CD14-positive monocyte (primary cell): ENCODE measurements around the gene GAS2L2. TPM values are rescaled to one million over a fixed set of nuclear protein-coding genes. Genes with fewer than 3 reads are reported as not detected.

ENCODE experiments used
- DNase-seq, 3 donors: peaks; one replicate each; pipeline ENCODE4 v3.0.0-alpha.2; 2011 to 2022
- H2AFZ ChIP-seq: 2 replicates; pipeline ENCODE4 v1.6.0; 2012; ENCODE audit warnings: mild to moderate bottlenecking, low read depth, low read length, inconsistent platforms; ENCODE audit not compliant: insufficient read depth, poor library complexity, severe bottlenecking
- H3K27ac ChIP-seq, 2 donors: 1 replicate in 1 of 2; 2 replicates in 1 of 2; pipeline ENCODE4 v1.5.1; 2012 to 2013; ENCODE audit warnings: low read length in 2 of 2, control low read depth in 1 of 2, inconsistent platforms in 1 of 2, low read depth in 1 of 2, mild to moderate bottlenecking in 1 of 2
- H3K27me3 ChIP-seq, 2 donors: one replicate each; pipeline versions ENCODE4 v1.6.0 to v1.6.1; 2011 to 2013; ENCODE audit warnings: low read length in 2 of 2; ENCODE audit not compliant: control insufficient read depth in 2 of 2, insufficient read depth in 2 of 2
- H3K36me3 ChIP-seq, 2 donors: replicated peaks in 1 of 2; 1 replicate in 1 of 2; 2 replicates in 1 of 2; pipeline versions ENCODE4 v1.5.1 to v1.6.1; 2012 to 2013; ENCODE audit warnings: low read length in 2 of 2, control low read depth in 1 of 2, inconsistent platforms in 1 of 2, mild to moderate bottlenecking in 1 of 2; ENCODE audit not compliant: insufficient read depth in 2 of 2, control insufficient read depth in 1 of 2
- H3K4me1 ChIP-seq, 2 donors: 1 replicate in 1 of 2; 2 replicates in 1 of 2; pipeline versions ENCODE4 v1.5.1 to v1.6.1; 2012 to 2013; ENCODE audit warnings: low read length in 2 of 2, control low read depth in 1 of 2, inconsistent platforms in 1 of 2, mild to moderate bottlenecking in 1 of 2, moderate library complexity in 1 of 2; ENCODE audit not compliant: insufficient read depth in 2 of 2, control insufficient read depth in 1 of 2
- H3K4me2 ChIP-seq: replicated peaks from 2 replicates; pipeline ENCODE3; 2012; ENCODE audit warnings: low read length, moderate library complexity, mild to moderate bottlenecking; ENCODE audit not compliant: poor library complexity, severe bottlenecking; ENCODE audit errors: extremely low read depth
- H3K4me3 ChIP-seq, 3 experiments: fragments of 200-600 bp in 1 of 3; sonication (generic) in 1 of 3; replicated peaks in 1 of 3; 1 replicate in 2 of 3; 2 replicates in 1 of 3; pipeline ENCODE4 v1.5.1; 2011 to 2013; ENCODE audit warnings: low read length in 3 of 3, mild to moderate bottlenecking in 3 of 3, control low read depth in 2 of 3, low read depth in 2 of 3, inconsistent platforms in 1 of 3, moderate library complexity in 1 of 3
- H3K79me2 ChIP-seq: 2 replicates; pipeline ENCODE4 v1.6.0; 2012; ENCODE audit warnings: mild to moderate bottlenecking, control low read depth, inconsistent platforms, low read length, moderate library complexity; ENCODE audit not compliant: insufficient read depth
- H3K9ac ChIP-seq: 2 replicates; pipeline ENCODE4 v1.6.0; 2017; ENCODE audit warnings: low read length, mild to moderate bottlenecking; ENCODE audit not compliant: insufficient read depth, poor library complexity, severe bottlenecking
- H3K9me3 ChIP-seq, 2 donors: replicated peaks in 1 of 2; 1 replicate in 1 of 2; 2 replicates in 1 of 2; pipeline versions ENCODE4 v1.5.1 to v1.6.1; 2012 to 2013; ENCODE audit warnings: low read length in 2 of 2, control low read depth in 1 of 2; ENCODE audit not compliant: control insufficient read depth in 1 of 2, insufficient read depth in 1 of 2
- H4K20me1 ChIP-seq: 2 replicates; pipeline ENCODE4 v1.6.0; 2012; ENCODE audit warnings: mild to moderate bottlenecking, low read length, control low read depth, moderate library complexity; ENCODE audit not compliant: insufficient read depth
- H3K27ac Mint-ChIP-seq, 7 donors: one replicate each; pipeline ENCODE4 v1.8.0; 2020; ENCODE audit warnings: mild to moderate bottlenecking in 7 of 7, mixed read lengths in 7 of 7, moderate library complexity in 6 of 7, inconsistent platforms in 2 of 7
- H3K27me3 Mint-ChIP-seq, 3 donors: one replicate each; pipeline ENCODE4 v1.8.0; 2021 to 2022; ENCODE audit warnings: low read depth in 3 of 3, mild to moderate bottlenecking in 3 of 3, mixed read lengths in 3 of 3, moderate library complexity in 3 of 3, inconsistent platforms in 1 of 3
- H3K36me3 Mint-ChIP-seq, 2 donors: one replicate each; pipeline ENCODE4 v1.8.0; 2020; ENCODE audit warnings: mixed read lengths in 2 of 2, inconsistent platforms in 1 of 2, mild to moderate bottlenecking in 1 of 2
- H3K4me1 Mint-ChIP-seq: one replicate; pipeline ENCODE4 v1.8.0; 2020; ENCODE audit warnings: mild to moderate bottlenecking, mixed read lengths
- H3K4me3 Mint-ChIP-seq, 2 donors: one replicate each; pipeline ENCODE4 v1.8.0; 2020; ENCODE audit warnings: mild to moderate bottlenecking in 2 of 2, mixed read lengths in 2 of 2, moderate library complexity in 1 of 2
- H3K9me3 Mint-ChIP-seq, 7 donors: one replicate each; pipeline ENCODE4 v1.8.0; 2020 to 2022; ENCODE audit warnings: mixed read lengths in 7 of 7, mild to moderate bottlenecking in 6 of 7, moderate library complexity in 6 of 7, inconsistent platforms in 2 of 7
- WGBS: methylation state at CpG from one replicate; pipeline ENCODE4 v1.1.5; 2013; ENCODE audit warnings: missing lambda C conversion rate; ENCODE audit not compliant: insufficient coverage; 5-methylcytosine and 5-hydroxymethylcytosine counted together
- intact Hi-C, 2 donors: fragments of 100-400 bp; cut with micrococcal nuclease; formaldehyde crosslinking; loops; one replicate each; pipeline versions ENCODE4 v1.15.0 to v1.15.1; 2023
- polyA plus RNA-seq, 3 donors: library from polyadenylated mRNA; depleted of rRNA in 1 of 3; unstranded in 2 of 3; stranded (reverse) in 1 of 3; fragments of 300-500 nt in 2 of 3; fragments of >200 nt in 1 of 3; fragmentation: Illumina TruSeq in 2 of 3; gene quantifications; 1 replicate in 2 of 3; 2 replicates in 1 of 3; pipeline ENCODE4 v1.2.3, GENCODE V29; 2012 to 2021
- TF ChIP-seq, protein P1 (sequence below): fragments of 200-600 bp; IDR thresholded peaks from one replicate; pipeline ENCODE4 v1.8.0; 2022; ENCODE audit warnings: antibody characterized with exemption, mild to moderate bottlenecking

GAS2L2 gene
- polyA plus RNA-seq, 3 donors = not detected

DNA sequence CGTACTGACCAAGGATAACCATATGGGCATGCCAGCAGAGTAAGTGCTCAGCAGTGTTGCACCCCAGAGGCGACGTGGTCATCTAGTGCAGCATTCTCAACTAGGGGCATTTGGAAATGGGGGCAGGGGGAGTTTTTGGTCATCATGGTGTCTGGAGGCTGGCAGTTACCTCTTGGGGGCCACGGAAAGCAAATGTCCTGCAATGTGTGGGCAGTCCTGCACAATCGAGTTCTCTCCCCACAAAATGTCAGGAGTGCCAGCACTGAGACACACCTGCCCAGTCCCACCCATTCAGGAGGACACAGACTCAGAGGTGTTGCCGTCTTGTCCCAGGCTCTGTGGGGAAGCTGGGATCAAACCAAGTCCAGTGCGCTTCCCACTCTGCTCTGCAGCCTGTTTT, 18.6 kb downstream of the GAS2L2 start:
- no peaks in the 10 kb centered on the region for H3K79me2 ChIP-seq
- no peak for DNase-seq
- H4K20me1 ChIP-seq = no peaks in the 10 kb centered on the region
- Mint-ChIP-seq H3K4me3 (no peak overlapping the region), H3K27ac (peak overlapping the region in 1 of 7 donors; percentile 5), H3K9me3 (peaks cover 0 to 3% (median 0%) of the 10 kb centered on the region in 7 donors), H3K4me1 (peaks cover 11% of the 10 kb centered on the region), H3K36me3 (peaks cover 6 to 11% of the 10 kb centered on the region in 2 donors), H3K27me3 (peaks cover 27 to 41% (median 32%) of the 10 kb centered on the region in 3 donors)
- intact Hi-C loops = no loop called here
- peaks cover 4 to 7% of the 10 kb centered on the region in 2 donors for H3K4me1 ChIP-seq
- H2AFZ ChIP-seq = no peak overlapping the region
- 89% methylated on average over 6 of the region's 7 CpGs for WGBS
- no peaks in the 10 kb centered on the region for H3K9me3 ChIP-seq
- no peaks in the 10 kb centered on the region for H3K36me3 ChIP-seq
- H3K4me3 ChIP-seq = no peak overlapping the region
- TF ChIP-seq, protein P1, sequence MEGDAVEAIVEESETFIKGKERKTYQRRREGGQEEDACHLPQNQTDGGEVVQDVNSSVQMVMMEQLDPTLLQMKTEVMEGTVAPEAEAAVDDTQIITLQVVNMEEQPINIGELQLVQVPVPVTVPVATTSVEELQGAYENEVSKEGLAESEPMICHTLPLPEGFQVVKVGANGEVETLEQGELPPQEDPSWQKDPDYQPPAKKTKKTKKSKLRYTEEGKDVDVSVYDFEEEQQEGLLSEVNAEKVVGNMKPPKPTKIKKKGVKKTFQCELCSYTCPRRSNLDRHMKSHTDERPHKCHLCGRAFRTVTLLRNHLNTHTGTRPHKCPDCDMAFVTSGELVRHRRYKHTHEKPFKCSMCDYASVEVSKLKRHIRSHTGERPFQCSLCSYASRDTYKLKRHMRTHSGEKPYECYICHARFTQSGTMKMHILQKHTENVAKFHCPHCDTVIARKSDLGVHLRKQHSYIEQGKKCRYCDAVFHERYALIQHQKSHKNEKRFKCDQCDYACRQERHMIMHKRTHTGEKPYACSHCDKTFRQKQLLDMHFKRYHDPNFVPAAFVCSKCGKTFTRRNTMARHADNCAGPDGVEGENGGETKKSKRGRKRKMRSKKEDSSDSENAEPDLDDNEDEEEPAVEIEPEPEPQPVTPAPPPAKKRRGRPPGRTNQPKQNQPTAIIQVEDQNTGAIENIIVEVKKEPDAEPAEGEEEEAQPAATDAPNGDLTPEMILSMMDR = no peak
- H3K27me3 ChIP-seq = peaks cover 5 to 23% of the 10 kb centered on the region in 2 donors
- no peak overlapping the region for H3K4me2 ChIP-seq
- no peak overlapping the region for H3K27ac ChIP-seq
- no peak overlapping the region for H3K9ac ChIP-seq

DNA sequence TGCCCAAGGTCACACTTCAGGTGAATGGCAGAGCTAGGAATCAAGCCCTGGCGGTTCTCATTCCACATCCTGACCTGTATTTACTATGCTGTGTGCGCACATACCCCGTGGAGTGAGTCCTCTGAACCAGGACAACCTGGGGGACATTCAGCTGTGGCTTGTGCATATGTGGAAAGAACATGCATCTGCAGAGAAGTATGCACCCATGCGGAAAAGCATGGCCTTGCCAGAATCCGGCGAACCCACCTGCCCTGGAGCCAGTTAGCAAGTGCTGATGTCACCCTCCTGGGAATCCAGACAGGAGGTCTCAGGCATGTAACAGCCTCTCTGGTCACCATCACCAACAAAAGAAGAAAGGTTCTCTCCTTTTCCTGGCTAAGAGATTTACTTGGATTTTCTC, 19.7 kb downstream of the GAS2L2 start:
- Mint-ChIP-seq H3K4me3 (no peak overlapping the region), H3K4me1 (peaks cover 11% of the 10 kb centered on the region), H3K27me3 (peaks cover 26 to 34% (median 28%) of the 10 kb centered on the region in 3 donors), H3K27ac (no peak overlapping the region), H3K36me3 (peaks cover 9 to 14% of the 10 kb centered on the region in 2 donors), H3K9me3 (peaks cover 0 to 3% (median 0%) of the 10 kb centered on the region in 7 donors)
- H3K4me3 ChIP-seq = no peak overlapping the region
- H3K36me3 ChIP-seq = peaks cover 2 to 3% of the 10 kb centered on the region in 2 donors
- H3K27ac ChIP-seq = no peak overlapping the region
- no peak for DNase-seq
- TF ChIP-seq, protein P1 = no peak
- WGBS = 88% methylated on average over 3 of the region's 6 CpGs
- no peak overlapping the region for H2AFZ ChIP-seq
- no peak overlapping the region for H3K4me2 ChIP-seq
- no peaks in the 10 kb centered on the region for H3K79me2 ChIP-seq
- peaks cover 5 to 23% of the 10 kb centered on the region in 2 donors for H3K27me3 ChIP-seq
- no peaks in the 10 kb centered on the region for H4K20me1 ChIP-seq
- intact Hi-C loops = no loop called here
- H3K9me3 ChIP-seq = no peaks in the 10 kb centered on the region
- peaks cover 4 to 7% of the 10 kb centered on the region in 2 donors for H3K4me1 ChIP-seq
- no peak overlapping the region for H3K9ac ChIP-seq
